Forelimb muscle (tissue), 1 donor: ENCODE results near the gene ABHD10. TPM values are rescaled to one million over a fixed set of nuclear protein-coding genes. Genes with fewer than 3 reads are reported as not detected.

Experiments
- DNase-seq: peaks from one replicate; pipeline ENCODE4 v3.0.0-alpha.2; 2013; ENCODE audit warnings: low read depth
- polyA plus RNA-seq: library from polyadenylated mRNA; unstranded; fragments of 120-200 nt; gene quantifications from one replicate; pipeline ENCODE4 v1.2.1, GENCODE V29; 2013; ENCODE audit not compliant: insufficient read length

Gene ABHD10
- polyA plus RNA-seq = 22.6 TPM

- DNase-seq = peak; percentile 97
Observed at GRCh38 chr3:111978583-111979433, at the start of gene ABHD10. Gene ABHD10, plus strand, starts transcription at chr3:111979026. Its CDS starts 36 bp downstream, at chr3:111979062.

- DNase-seq = no peak
Observed at GRCh38 chr3:111929484-111929883, 49.3 kb upstream of the ABHD10 start.

- no peak for DNase-seq
Observed at GRCh38 chr3:111932946-111933345, 45.9 kb upstream of the ABHD10 start.

- DNase-seq = no peak
Observed at GRCh38 chr3:111936191-111936841, 42.5 kb upstream of the ABHD10 start.

- no peak for DNase-seq
Observed at GRCh38 chr3:111936967-111937366, 41.9 kb upstream of the ABHD10 start.

- DNase-seq = no peak
Observed at GRCh38 chr3:111937871-111938270, 41.0 kb upstream of the ABHD10 start.

- DNase-seq = no peak
Observed at GRCh38 chr3:111939873-111940272, 39.0 kb upstream of the ABHD10 start.

GRCh38 chr3:111943533-111943932 is 35.3 kb upstream of the ABHD10 start:
- no peak for DNase-seq

GRCh38 chr3:111944372-111944771 is 34.5 kb upstream of the ABHD10 start:
- DNase-seq = no peak

- no peak for DNase-seq
Observed at GRCh38 chr3:111947231-111947630, 31.6 kb upstream of the ABHD10 start.

GRCh38 chr3:111948786-111949185 is 30.0 kb upstream of the ABHD10 start:
- no peak for DNase-seq

- DNase-seq = no peak
Observed at GRCh38 chr3:111949712-111950111, 29.1 kb upstream of the ABHD10 start.

GRCh38 chr3:111951032-111951431 is 27.8 kb upstream of the ABHD10 start:
- DNase-seq = no peak

GRCh38 chr3:111952086-111952485 is 26.7 kb upstream of the ABHD10 start:
- DNase-seq = no peak

GRCh38 chr3:111952866-111953450 is 25.9 kb upstream of the ABHD10 start:
- DNase-seq = no peak

- DNase-seq = no peak
Observed at GRCh38 chr3:111954228-111954990, 24.4 kb upstream of the ABHD10 start.

- DNase-seq = no peak
Observed at GRCh38 chr3:111955876-111956275, 22.9 kb upstream of the ABHD10 start.

- no peak for DNase-seq
Observed at GRCh38 chr3:111956449-111956848, 22.4 kb upstream of the ABHD10 start.

- no peak for DNase-seq
Observed at GRCh38 chr3:111956995-111957734, 21.7 kb upstream of the ABHD10 start.

- DNase-seq = no peak
Observed at GRCh38 chr3:111961461-111962164, 17.2 kb upstream of the ABHD10 start.

- no peak for DNase-seq
Observed at GRCh38 chr3:111963424-111963823, 15.4 kb upstream of the ABHD10 start.
